ENCODE measurements around the gene SLC38A7.

SLC38A7 gene

GRCh38 chr16:58628845-58629732 is 55.5 kb downstream of the SLC38A7 start:
- Mint-ChIP-seq H3K9me3 (no peaks in the 10 kb centered on the region), H3K36me3 (peaks cover 9% of the 10 kb centered on the region), H3K27me3 (no peaks in the 10 kb centered on the region), H3K27ac (peak overlapping the region; percentile 100), H3K4me1 (peaks cover 38% of the 10 kb centered on the region), H3K4me3 (peak overlapping the region; percentile 99)

- Mint-ChIP-seq H3K27me3 (no peaks in the 10 kb centered on the region), H3K27ac (no peak overlapping the region), H3K4me1 (peaks cover 43% of the 10 kb centered on the region), H3K4me3 (no peak overlapping the region), H3K9me3 (no peaks in the 10 kb centered on the region), H3K36me3 (peaks cover 13% of the 10 kb centered on the region)
These were observed 60.4 kb downstream of the SLC38A7 start for GRCh38 chr16:58624209-58624608.

GRCh38 chr16:58620396-58620795 is 64.2 kb downstream of the SLC38A7 start:
- no peaks in the 10 kb centered on the region for H3K27me3 Mint-ChIP-seq
- peaks cover 14% of the 10 kb centered on the region for H3K36me3 Mint-ChIP-seq
- peaks cover 40% of the 10 kb centered on the region for H3K4me1 Mint-ChIP-seq
- no peaks in the 10 kb centered on the region for H3K9me3 Mint-ChIP-seq
- peak overlapping the region; percentile 55 for H3K27ac Mint-ChIP-seq
- H3K4me3 Mint-ChIP-seq: no peak overlapping the region

- Mint-ChIP-seq H3K4me3 (peak overlapping the region; percentile 23), H3K27me3 (no peaks in the 10 kb centered on the region), H3K9me3 (no peaks in the 10 kb centered on the region), H3K36me3 (peaks cover 12% of the 10 kb centered on the region), H3K27ac (peak overlapping the region; percentile 77), H3K4me1 (peaks cover 37% of the 10 kb centered on the region)
These were observed 69.3 kb downstream of the SLC38A7 start for GRCh38 chr16:58615280-58615679.
